DND-41 (cell line): ENCODE results near the gene MAPRE2.

Source experiments
- ATAC-seq: fragments of 200-7000 bp; cut with Tn5 transposase; 3 replicates; pipeline ENCODE4 v1.9.1; 2021; ENCODE audit warnings: low read depth; ENCODE audit not compliant: insufficient read depth
- DNase-seq: peaks from one replicate; pipeline ENCODE4 v3.0.0-alpha.2; 2020
- H2AFZ ChIP-seq: 2 replicates; pipeline ENCODE4 v1.6.0; 2012; ENCODE audit warnings: low read depth, low read length
- H3K27ac ChIP-seq: 2 replicates; pipeline ENCODE4 v1.5.1; 2012; ENCODE audit warnings: low read length, inconsistent platforms
- H3K27me3 ChIP-seq: fragments of 200-600 bp; sonication (generic); 2 replicates; pipeline ENCODE4 v1.6.0; 2012; ENCODE audit warnings: low read length, mild to moderate bottlenecking, inconsistent platforms; ENCODE audit not compliant: insufficient read depth, poor library complexity
- H3K36me3 ChIP-seq: 2 replicates; pipeline ENCODE4 v1.5.1; 2012; ENCODE audit warnings: low read length, inconsistent platforms; ENCODE audit not compliant: insufficient read depth
- H3K4me1 ChIP-seq: 2 replicates; pipeline ENCODE4 v1.5.1; 2012; ENCODE audit warnings: mild to moderate bottlenecking, low read length; ENCODE audit not compliant: insufficient read depth
- H3K4me2 ChIP-seq: 2 replicates; pipeline ENCODE4 v1.6.0; 2012; ENCODE audit warnings: mild to moderate bottlenecking, moderate library complexity, low read length, inconsistent platforms; ENCODE audit not compliant: insufficient read depth
- H3K4me3 ChIP-seq, 2 experiments: fragments of 200-600 bp in 1 of 2; shearing (Covaris generic) in 1 of 2; 2 replicates each; pipeline ENCODE4 v1.5.1; 2012 to 2016; ENCODE audit warnings: inconsistent platforms in 2 of 2, low read length in 2 of 2, mild to moderate bottlenecking in 2 of 2, low read depth in 1 of 2, moderate library complexity in 1 of 2
- H3K79me2 ChIP-seq: 2 replicates; pipeline ENCODE4 v1.6.0; 2012; ENCODE audit warnings: low read length, inconsistent platforms; ENCODE audit not compliant: insufficient read depth
- H3K9ac ChIP-seq: 2 replicates; pipeline ENCODE4 v1.6.0; 2012; ENCODE audit warnings: low read depth, mild to moderate bottlenecking, inconsistent platforms, low read length, moderate library complexity
- H3K9me3 ChIP-seq: 2 replicates; pipeline ENCODE4 v1.5.1; 2012; ENCODE audit warnings: low read length, moderate library complexity, mild to moderate bottlenecking, inconsistent platforms; ENCODE audit not compliant: insufficient read depth, severe bottlenecking
- H4K20me1 ChIP-seq: 2 replicates; pipeline ENCODE4 v1.6.0; 2012; ENCODE audit warnings: low read length; ENCODE audit not compliant: insufficient read depth
- EZH2 ChIP-seq: IDR thresholded peaks from 3 replicates; pipeline ENCODE4 v1.6.1; 2012; ENCODE audit warnings: borderline replicate concordance, low read depth, mild to moderate bottlenecking, moderate library complexity, low read length, inconsistent platforms; ENCODE audit not compliant: severe bottlenecking
- TF ChIP-seq, protein P1 (sequence below): IDR thresholded peaks from 2 replicates; pipeline ENCODE4 v1.5.1; 2012; ENCODE audit warnings: borderline replicate concordance, low read length, moderate library complexity, mild to moderate bottlenecking; ENCODE audit not compliant: poor library complexity, severe bottlenecking; ENCODE audit errors: extremely low read depth

MAPRE2 gene

DNA sequence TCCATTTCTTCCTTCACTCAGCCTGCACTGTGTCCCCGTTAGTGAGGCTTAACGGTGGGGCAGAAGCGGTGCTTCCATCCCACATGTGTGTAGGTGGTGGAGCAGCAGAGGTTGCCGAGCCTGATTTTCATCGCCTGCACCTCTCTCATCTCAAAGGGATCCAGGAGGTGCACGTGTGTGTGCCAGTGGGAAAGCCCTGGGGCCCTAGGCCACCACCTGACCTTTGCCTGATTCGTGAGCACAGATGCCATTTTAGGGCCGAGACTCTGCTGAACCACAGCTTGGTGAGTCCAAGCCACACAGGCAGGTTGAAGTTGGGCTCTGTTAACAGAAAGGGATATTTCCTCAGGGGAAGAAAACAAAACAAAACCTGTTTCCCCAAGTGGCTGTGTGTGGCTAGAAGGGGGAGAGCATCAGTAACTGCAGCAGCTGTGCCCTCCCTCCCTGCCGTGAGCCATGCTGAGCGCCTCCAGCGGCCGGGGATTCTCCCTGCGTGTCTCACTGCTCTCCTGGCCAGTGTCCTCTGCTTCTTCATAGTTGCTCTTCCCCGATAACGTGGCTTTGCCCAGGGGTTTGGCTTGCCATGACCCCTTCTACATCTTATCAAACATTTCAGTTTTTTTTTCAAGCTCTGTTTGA lies 81.5 kb downstream of the MAPRE2 start:
- Histone ChIP-seq H3K4me1 (no peaks in the 10 kb centered on the region), H4K20me1 (peaks cover 6% of the 10 kb centered on the region; the same call in 1 of the 2 replicates), H3K9ac (no peak overlapping the region), H2AFZ (no peak overlapping the region), H3K36me3 (peaks cover 17% of the 10 kb centered on the region), H3K27me3 (no peaks in the 10 kb centered on the region), H3K4me2 (no peak overlapping the region), H3K27ac (peak overlapping the region; percentile 49; the same call in 1 of the 2 replicates), H3K79me2 (peaks cover 20% of the 10 kb centered on the region), H3K4me3 (no peak overlapping the region), H3K9me3 (no peaks in the 10 kb centered on the region)
- TF ChIP-seq, protein P1, sequence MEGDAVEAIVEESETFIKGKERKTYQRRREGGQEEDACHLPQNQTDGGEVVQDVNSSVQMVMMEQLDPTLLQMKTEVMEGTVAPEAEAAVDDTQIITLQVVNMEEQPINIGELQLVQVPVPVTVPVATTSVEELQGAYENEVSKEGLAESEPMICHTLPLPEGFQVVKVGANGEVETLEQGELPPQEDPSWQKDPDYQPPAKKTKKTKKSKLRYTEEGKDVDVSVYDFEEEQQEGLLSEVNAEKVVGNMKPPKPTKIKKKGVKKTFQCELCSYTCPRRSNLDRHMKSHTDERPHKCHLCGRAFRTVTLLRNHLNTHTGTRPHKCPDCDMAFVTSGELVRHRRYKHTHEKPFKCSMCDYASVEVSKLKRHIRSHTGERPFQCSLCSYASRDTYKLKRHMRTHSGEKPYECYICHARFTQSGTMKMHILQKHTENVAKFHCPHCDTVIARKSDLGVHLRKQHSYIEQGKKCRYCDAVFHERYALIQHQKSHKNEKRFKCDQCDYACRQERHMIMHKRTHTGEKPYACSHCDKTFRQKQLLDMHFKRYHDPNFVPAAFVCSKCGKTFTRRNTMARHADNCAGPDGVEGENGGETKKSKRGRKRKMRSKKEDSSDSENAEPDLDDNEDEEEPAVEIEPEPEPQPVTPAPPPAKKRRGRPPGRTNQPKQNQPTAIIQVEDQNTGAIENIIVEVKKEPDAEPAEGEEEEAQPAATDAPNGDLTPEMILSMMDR: no peak
- no peak for TF ChIP-seq EZH2
- DNase-seq: peak; percentile 50
- peak; percentile 84 for ATAC-seq

DNA sequence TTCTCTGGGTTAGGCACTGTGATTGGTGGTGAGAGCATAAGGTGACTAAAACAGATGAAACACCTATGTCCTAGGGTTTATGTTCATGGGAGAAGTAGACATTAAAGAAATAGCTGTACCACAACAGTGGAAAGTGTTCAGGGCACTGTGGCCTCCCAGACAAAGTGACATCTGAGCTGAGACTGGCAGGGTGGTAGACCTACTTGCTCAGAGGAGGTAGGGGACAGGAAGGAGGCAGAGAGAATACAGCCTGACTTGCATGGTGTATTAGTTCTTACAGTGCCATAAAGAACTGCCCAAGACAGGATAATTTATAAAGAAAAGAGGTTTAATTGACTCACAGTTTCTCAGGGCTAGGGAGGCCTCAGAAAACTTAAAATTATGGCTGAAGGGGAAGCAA lies 82.6 kb downstream of the MAPRE2 start:
- H4K20me1 ChIP-seq: peaks cover 2% of the 10 kb centered on the region; the same call in 1 of the 2 replicates
- peaks cover 16% of the 10 kb centered on the region for H3K79me2 ChIP-seq
- no peak overlapping the region for H2AFZ ChIP-seq
- ATAC-seq (no peak), DNase-seq (no peak)
- H3K27ac ChIP-seq: no peak overlapping the region
- no peak for TF ChIP-seq EZH2
- TF ChIP-seq, protein P1: no peak
- H3K4me1 ChIP-seq: no peaks in the 10 kb centered on the region
- H3K27me3 ChIP-seq: no peaks in the 10 kb centered on the region
- H3K9ac ChIP-seq: no peak overlapping the region
- H3K36me3 ChIP-seq: peaks cover 27% of the 10 kb centered on the region
- H3K4me2 ChIP-seq: no peak overlapping the region
- no peaks in the 10 kb centered on the region for H3K9me3 ChIP-seq
- H3K4me3 ChIP-seq: no peak overlapping the region

DNA sequence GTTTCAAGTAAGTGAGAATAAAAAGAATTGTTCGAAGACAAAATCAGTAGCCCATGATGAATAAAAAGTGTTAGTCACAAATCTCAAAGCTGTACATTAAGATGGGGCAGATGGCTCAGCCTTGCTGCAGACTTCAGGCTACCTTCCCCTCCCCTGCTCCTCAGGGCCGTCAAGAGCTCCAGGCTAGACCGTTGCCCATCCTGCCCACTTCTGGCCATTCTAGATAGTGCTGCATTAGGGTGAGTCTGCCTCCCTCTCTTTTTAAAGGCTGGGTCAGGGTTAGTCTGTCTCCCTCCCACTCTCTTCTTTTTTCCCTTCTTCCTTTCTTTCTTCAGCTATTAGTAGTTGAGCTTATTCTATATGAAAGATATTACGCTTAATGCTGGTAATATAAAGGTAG lies 86.0 kb downstream of the MAPRE2 start:
- no peak for ATAC-seq
- no peaks in the 10 kb centered on the region for H3K4me1 ChIP-seq
- no peak for DNase-seq
- H3K36me3 ChIP-seq: peaks cover 55% of the 10 kb centered on the region
- H3K79me2 ChIP-seq: peaks cover 11% of the 10 kb centered on the region
- H3K4me3 ChIP-seq: no peak overlapping the region
- no peak overlapping the region for H2AFZ ChIP-seq
- H3K9me3 ChIP-seq: no peaks in the 10 kb centered on the region
- H4K20me1 ChIP-seq: no peaks in the 10 kb centered on the region; the same call in 1 of the 2 replicates
- TF ChIP-seq, protein P1: peak; percentile 13
- TF ChIP-seq EZH2: no peak
- no peaks in the 10 kb centered on the region for H3K27me3 ChIP-seq
- no peak overlapping the region for H3K4me2 ChIP-seq
- H3K27ac ChIP-seq: no peak overlapping the region
- H3K9ac ChIP-seq: no peak overlapping the region
